Stimulated activated CD8-positive, alpha-beta memory T cell treated with anti-CD3 and anti-CD28 coated beads, Interleukin-15, amount 100 ng/mL, for 4 hours (primary cell): ENCODE results near the gene CHTF8.
"Not testable (repeated sequence)": the region's sequence is repeated elsewhere in the genome, so short reads cannot be mapped to it uniquely, and the experiment has no call there.

Experiments used
- DNase-seq, 2 donors: peaks; one replicate each; pipeline ENCODE4 v3.0.0-alpha.2; 2020; ENCODE audit warnings: low read depth in 2 of 2

The CHTF8 gene

DNA sequence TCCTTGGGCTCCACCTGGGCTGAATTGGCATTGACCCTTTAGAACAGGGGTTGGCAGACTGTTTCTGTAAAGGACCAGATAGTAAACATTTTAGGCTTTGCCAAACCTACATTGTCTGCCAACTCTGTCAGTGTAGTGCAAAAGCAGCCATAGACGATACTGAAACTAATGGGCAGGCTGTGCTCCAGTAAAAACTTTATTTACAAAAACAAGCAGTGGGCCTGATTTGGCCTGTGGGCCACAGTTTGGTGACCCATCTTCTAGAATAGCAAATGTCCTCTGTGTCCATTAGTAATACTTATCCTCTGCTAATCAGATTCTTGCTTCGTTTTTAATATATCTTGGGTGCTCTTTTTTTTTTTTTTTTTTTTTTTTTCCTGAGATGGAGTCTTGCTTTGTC is 6.2 kb upstream of the CHTF8 start:
- DNase-seq, result no peak

DNA sequence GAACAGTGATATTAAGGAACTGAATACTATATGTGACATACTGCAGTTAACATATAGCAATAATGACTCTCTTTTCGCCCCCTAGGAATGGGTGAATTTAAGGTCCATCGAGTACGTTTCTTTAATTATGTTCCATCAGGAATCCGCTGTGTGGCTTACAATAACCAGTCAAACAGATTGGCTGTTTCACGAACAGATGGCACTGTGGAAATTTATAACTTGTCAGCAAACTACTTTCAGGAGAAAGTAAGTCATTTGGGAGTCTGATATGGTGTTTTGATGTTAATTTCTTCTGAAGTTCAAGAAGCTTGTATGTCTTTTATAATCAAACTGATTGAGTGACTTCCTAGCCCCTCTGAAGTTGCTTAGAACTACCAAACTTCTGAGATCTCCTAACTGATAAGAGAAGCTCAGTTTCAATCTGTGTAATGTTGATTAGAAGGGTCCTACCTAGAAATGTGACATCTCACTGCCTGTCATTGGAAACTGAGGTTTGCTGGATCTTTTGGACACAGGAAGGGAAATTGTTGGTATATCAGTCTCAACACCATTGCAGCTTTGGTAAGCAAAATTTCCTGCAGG is 1.1 kb upstream of the CHTF8 start:
- DNase-seq, result no peak

DNA sequence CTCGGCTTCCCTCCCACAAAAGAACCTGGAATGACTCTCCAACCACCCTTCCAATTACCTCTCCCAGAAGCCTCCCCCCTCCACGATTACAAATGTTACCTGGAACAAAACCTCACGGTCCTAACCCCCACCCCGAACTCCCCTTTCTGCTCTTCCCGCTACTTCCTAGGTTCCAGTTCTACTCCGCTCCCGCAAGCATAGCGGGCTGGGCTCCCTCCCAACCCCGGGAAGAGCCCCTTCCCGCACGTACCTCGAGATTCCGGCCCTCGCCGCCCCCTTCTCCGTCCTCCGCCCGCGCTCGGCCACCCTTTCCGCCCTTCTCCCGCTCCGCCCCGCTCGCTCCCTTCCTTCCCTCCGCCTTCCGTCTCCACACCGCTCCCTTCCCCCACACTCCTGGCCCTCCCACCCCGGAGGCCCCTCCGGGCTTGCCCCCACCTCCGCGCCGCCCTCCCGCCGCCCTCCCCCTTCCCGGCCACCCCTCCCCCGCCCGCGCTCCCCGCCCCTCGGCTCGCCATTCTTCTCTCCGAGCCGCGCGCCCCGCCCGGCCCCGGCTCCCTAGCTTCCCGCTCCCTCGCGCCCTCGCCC is 457 bp downstream of the CHTF8 start:
- peak; percentile 61 to 66 for DNase-seq

DNA sequence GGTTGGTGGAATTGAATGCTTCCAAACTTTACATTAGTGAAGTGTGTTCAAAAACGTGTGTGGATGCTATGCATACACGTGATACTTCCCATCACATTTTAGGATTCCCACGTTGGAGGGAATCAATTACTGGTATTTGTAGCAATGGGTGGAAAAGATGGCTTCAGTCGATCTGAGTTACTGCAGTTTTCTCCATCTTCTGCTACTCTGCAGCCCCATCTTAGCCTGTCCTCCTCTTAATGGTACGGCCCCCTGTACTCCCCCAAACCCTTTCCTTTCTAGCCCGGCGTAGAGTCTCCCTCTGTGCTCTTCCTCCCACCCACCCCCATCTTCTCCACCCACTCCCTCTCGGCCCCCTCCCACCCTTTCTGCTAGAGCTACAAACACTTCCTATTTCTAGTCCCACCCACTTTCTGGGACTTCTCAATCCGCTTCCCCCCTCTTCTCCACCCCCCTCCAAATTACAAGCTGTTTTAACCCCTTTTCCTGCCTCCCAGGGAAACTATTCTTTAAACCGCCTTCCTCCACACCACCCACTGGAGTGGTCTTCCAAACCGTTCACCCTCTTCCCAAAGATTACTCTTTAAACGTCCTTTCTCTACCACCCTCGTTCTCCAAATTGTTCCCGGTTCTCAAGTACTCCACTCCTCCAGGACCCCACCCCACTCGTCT is 1.1 kb downstream of the CHTF8 start:
- no peak for DNase-seq

DNA sequence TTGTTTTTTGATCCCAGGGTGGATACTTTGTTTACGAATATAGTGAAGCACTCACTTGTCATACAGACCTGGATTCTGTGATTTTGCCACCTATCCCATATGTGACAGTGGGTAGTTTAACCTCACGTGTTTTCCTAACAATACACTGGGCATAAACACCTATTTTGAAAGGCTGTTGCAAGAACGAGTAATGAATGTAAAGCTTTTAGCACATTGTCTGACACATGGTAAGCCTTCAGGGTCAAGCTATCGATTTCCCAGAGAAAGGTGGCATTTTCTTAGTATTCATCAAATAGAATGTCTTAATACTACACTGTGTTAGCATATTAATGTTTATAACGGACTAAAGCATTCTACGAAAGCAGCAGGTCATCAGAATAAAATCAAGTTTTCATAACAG is 1.9 kb downstream of the CHTF8 start:
- DNase-seq, result no peak

DNA sequence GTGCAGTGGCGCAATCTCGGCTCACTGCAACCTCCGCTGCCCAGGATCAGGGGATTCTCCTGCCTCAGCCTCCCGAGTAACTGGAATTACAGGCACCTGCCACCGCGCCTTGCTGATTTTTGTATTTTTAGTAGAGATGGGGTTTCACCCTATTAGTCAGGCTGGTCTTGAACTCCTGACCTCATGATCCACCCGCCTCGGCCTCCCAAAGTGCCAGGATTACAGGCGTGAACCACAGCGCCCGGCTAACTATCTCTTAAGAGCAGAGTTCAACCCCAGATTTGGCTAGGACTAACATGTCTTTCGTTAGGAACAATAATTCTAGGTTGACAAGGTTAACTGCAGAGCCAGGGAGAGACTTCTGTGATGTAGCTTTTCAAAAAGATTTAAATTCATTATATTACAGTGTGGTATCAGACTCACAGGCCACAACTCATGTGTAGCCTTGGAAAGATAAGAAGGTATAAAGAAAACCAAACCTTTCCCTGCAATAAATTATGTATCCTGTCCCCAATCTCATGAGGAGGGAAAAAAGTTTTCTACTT is 4.3 kb downstream of the CHTF8 start:
- DNase-seq, result no peak

DNA sequence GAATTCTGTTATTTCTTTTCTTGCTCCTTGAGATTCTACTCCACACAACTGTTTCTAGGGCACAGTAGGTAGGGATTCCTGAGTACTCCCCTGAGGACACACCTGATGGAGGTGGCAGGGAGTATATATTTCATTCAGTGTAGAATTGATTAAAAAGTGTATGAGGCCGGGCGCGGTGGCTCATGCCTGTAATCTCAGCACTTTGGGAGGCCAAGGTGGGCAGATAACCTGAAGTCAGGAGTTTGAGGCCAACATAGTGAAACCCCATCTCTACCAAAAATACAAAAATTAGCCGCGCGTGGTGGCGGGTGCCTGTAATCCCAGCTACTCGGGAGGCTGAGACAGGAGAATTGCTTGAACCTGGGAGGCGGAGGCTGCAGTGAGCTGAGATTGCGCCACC is 5.6 kb downstream of the CHTF8 start:
- DNase-seq, result not testable (repeated sequence)

DNA sequence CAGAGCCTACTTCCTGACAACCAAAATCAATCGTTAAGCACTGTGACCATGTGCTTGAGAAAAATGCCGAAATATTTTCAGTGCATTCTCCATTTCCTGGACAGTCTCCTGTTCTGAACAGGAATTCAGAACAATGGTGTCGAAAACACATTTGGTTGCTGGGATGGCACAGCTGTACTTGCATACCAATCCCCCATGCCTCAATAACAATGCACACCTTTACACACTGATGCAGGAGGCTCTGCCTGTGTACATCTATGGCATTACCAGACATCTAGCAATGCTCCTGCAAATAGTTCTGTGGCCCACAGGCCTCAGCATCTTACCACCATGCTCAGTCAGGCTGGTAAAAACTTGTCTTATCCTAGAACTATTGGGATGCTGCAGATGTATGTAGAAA is 6.2 kb downstream of the CHTF8 start:
- no peak for DNase-seq

DNA sequence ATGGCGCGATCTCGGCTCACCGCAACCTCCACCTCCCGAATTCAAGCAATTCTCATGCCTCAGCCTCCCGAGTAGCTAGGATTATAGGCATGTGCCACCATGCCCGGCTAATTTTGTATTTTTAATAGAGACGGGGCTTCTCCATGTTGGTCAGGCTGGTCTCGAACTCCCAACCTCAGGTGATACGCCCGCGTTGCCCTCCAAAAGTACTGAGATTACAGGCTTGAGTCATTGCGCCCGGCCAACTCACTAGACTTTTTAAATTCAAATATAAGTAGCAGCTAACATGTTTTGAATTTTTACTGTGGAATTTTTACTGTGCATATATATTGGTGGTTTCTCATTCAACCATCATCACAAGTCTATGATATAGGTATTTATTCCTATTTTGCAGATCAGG is 7.4 kb downstream of the CHTF8 start:
- not testable (repeated sequence) for DNase-seq

DNA sequence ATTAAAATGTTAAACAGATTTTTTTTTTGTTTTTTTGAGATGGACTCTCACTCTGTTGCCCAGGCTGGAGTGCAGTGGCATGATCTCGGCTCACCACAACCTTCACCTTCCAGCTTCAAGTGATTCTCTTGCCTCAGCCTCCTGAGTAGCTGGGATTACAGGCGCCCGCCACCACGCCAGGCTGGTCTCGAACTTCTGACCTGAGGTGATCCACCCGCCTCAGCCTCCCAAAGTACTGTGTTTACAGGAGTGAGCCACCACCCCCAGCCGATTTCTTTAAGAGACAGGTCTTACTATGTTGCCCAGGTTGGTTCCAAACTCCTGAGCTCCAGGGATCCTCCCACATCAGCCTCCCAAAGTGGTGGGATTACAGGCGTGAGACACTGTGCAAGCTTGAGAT is 8.0 kb downstream of the CHTF8 start:
- not testable (repeated sequence) for DNase-seq

DNA sequence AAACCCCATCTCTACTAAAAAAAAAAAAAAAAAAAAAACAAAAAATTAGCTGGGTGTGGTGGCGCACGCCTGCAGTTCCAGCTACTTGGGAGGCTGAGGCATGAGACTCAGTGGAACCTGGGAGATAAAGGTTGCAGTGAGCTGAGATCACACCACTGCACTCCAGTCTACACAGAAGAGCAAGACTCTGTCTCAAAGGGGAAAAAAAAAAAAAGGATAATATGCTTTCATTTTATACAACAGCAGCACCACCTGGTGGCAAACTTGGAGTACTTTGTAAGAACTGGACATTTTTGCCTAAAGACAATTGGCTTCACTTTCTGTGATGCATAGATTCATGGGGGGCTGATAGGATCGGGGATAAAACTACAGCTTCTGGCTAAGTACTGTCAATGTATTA is 8.5 kb downstream of the CHTF8 start:
- DNase-seq, result peak in 1 of 2 donors; percentile 32

DNA sequence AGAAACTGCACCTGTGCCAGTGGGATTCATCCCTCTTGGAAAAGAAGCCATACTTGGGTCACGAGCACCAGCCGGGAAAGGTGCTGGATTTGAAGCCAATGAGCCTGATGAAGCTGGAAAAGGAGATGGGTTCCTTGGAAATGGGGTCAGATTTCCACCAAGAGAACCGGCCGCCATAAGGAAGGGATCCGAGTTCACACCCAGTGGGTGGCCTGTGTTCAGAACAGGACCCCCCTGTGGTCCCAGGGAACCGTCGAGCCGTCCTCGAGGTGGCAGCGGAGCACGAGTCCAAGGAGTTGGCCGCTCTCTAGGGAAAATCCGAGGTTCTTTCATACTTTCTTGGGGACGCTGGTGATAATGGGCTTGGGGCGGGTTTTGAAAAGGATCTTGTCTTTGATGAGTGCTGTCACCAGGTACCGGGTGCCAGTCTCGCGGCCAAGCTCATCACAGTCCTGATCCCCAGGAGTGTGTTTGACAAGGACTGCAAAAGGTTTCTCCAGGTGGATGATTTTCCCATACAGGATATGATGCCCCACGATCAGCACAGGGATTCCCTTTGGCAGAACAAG is 12.2 kb downstream of the CHTF8 start:
- no peak for DNase-seq

DNA sequence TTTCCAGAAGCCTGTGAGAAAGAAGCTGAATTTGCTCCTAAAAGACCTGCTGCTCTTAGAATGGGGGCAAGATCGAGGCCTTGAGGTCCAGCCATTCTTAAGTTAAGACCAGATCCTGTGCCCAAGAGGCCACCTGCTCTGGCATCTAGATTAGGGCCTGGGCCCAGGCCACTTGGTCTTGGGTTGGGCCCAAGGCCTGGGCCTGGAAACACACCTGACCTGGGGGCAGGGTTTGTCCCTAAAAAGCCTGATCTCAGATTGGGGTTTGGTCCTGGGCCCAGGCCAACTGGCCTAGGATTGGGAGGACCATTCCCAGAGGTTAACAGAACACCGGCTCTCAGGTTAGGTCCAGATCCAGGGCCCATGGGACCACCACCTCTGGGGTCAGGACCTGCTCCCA is 12.9 kb downstream of the CHTF8 start:
- DNase-seq, result no peak

DNA sequence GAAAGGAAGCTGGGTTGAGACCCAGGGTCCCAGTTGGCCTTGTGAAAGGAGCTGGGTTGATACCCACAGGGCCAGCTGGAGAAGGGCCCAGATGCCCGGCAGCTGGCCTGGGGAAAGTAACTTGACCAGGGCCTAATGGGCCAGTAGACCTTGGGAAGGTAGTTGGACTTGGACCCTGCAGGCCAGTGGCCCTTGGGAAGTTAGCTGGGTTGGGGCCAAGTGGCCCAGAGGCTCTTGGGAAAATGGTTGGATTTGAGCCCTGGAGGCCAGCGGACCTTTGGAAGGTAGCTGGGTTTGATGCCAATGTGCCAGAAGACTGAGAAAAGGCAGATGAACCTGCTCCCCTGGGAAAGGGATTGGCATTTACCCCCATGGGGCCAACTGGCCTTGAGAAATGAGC is 13.4 kb downstream of the CHTF8 start:
- no peak for DNase-seq

DNA sequence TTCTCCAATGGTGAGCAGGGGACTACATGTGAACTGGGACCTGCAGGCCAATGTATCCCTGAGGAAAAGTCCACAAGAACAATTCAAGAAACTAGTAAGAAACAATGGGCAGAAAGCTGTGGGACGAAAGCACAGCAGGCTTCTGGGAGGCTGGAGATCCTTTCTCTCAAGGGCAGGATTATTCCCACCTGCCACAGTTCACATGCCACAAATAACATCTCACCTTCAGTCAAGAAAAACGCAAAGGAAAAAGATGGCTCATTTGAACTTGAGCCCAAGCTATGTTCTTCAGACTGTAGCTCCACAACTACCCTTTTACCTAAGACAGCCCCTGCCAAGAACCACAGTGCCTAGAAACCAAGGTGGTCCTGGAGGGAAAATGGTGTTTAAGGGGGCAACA is 13.9 kb downstream of the CHTF8 start:
- no peak for DNase-seq

DNA sequence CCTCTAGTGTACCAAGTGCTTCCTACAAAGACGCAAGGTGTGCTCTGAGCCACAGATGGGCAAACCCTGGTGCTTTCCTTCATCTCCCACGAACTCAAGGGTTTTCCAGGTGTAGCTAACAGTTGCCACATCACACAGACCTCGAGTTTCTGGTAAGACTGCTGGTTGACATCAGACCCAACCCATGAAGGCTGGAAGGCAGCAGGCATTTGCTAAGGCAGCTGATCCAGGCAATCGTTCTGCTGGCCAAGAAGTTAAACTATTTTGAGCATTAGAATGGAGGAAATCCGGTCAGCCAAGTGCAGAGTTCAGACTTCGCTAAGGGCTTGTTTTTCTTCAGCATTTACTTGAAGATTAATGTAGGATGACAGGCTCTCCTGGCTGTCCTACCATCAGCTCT is 15.5 kb downstream of the CHTF8 start:
- DNase-seq, result no peak

DNA sequence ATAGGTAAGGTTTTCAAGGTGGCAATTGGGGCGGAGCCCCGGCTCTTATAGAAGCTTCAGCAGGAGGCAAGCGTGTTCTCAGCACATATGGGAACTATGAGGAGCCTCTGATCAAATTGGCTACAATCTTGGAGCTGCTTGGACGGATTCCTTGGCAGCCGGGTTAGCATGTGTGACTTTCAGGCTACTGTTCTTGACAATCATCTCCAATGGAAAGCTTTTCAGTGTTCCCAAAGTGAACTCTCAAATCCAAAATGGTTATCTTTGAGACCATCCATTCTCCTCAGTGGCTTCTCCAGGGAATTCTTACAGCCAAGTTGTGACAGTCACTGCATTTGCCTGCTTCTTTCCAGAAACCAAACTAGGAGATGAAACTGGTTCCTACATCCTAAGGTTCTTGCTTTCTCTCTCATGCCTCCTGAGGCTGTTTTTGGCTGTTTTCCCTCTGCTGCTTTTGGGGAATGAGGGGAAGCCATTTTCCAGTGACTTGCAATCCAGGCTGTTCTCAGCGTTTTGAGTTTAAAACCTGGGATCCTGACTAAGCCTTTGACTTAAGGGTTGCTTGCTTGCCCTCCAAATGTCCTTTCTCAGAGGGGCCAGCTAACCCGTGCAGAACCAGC is 16.0 kb downstream of the CHTF8 start:
- DNase-seq, result no peak

DNA sequence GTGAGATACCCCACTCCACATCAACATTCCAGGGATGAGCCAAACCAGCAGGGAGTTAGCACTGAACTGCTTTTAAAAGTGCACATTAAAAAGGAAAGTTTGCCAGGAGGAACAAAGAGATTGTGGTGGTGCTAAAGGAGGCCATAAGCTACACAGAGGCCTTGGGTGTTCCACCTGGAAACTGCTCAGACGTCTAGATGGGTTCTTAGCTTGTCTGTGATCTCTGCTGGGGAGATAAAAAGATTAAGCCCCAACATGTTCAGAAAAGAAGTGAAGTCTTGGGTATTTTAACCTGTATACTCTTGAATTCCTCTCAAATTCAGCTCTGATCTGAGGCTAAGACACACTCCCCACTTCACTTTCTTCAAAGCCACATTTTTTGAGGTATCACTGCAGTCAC is 16.6 kb downstream of the CHTF8 start:
- DNase-seq, result no peak

DNA sequence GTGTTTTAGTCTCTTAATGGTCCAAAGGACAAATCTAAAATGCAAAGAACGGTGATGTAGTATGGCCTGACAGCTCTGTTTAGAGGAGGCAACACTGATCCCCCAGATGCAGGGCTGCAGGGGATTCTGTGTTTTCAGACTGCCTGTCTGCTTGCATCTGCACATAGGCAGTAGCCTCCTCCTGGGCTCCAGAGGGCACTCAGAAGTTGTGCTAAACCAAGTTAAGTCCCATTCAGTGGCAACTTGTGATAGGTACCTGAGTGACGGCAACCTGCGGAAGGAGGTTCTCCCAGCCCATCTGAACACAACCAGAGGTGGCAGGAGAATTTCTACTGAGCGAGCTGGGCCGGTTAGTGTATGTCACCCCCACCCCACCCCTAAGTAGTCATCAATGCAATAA is 17.0 kb downstream of the CHTF8 start:
- no peak for DNase-seq

DNA sequence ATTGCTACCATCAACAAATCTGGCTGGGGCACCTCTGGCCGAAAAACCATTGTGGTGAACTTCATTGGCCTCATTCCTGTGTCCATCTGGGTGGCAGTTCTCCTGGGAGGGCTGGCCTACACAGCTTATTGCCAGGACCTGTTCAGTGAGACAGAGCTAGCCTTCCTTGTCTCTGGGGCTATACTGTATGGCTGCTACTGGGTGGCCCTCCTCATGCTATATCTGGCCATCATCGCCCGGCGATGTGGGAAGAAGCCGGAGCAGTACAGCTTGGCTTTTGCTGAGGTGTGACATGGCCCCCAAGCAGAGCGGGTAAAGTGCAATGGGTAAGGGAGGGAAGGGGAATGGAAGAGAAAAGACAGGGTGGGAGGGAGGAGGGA is 17.4 kb downstream of the CHTF8 start:
- DNase-seq, result no peak

DNA sequence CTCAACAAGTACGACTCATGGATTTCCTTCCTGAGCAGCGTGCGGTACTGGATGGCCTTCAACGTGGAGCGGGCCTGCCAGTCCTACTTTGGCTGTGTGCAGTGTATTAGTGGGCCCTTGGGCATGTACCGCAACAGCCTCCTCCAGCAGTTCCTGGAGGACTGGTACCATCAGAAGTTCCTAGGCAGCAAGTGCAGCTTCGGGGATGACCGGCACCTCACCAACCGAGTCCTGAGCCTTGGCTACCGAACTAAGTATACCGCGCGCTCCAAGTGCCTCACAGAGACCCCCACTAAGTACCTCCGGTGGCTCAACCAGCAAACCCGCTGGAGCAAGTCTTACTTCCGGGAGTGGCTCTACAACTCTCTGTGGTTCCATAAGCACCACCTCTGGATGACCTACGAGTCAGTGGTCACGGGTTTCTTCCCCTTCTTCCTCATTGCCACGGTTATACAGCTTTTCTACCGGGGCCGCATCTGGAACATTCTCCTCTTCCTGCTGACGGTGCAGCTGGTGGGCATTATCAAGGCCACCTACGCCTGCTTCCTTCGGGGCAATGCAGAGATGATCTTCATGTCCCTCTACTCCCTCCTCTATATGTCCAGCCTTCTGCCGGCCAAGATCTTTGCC is 17.9 kb downstream of the CHTF8 start:
- no peak for DNase-seq

DNA sequence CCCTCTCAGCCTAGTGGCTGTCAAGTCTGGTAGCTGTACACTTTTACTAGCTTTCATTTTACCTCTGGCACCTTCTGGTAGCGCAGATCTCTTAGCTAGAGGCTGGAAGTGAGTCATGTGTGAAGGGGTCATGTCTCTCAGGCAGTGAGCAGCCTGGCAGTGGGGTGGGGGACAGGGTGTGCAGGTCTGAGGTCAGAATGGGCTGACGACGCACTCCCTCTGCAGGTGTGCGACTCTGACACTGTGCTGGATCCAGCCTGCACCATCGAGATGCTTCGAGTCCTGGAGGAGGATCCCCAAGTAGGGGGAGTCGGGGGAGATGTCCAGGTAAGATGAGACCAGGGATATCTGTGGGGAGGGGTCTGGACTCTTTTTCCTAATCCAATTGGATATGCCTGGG is 19.2 kb downstream of the CHTF8 start:
- no peak for DNase-seq
